Upper lobe of left lung (tissue), 6 donors: ENCODE results near the gene DAPK3. TPM values are rescaled to one million over a fixed set of nuclear protein-coding genes. Genes with fewer than 3 reads are reported as not detected.

Experiments used
- ATAC-seq, 2 donors: fragments of 200-7000 bp; cut with Tn5 transposase; one replicate each; pipeline ENCODE4 v1.9.1; 2022; ENCODE audit warnings: mild to moderate bottlenecking in 2 of 2, moderate library complexity in 2 of 2; ENCODE audit not compliant: low FRiP score in 2 of 2
- DNase-seq, 2 donors: peaks; one replicate each; pipeline ENCODE4 v3.0.0-alpha.2; 2019 to 2020
- H3K27ac ChIP-seq, 4 donors: fragments of 200-600 bp; sonication (generic); one replicate each; pipeline ENCODE4 v1.5.1; 2016 to 2019
- H3K27me3 ChIP-seq, 4 donors: fragments of 200-600 bp; sonication (generic); one replicate each; pipeline ENCODE4 v1.5.1; 2017 to 2019
- H3K36me3 ChIP-seq, 4 donors: fragments of 200-600 bp; sonication (generic); one replicate each; pipeline ENCODE4 v1.5.1; 2016 to 2019
- H3K4me1 ChIP-seq, 4 donors: fragments of 200-600 bp; sonication (generic); one replicate each; pipeline ENCODE4 v1.5.1; 2018 to 2019
- H3K4me3 ChIP-seq, 4 donors: fragments of 200-600 bp; sonication (generic); one replicate each; pipeline ENCODE4 v1.5.1; 2017 to 2019; ENCODE audit warnings: mild to moderate bottlenecking in 2 of 4, moderate library complexity in 1 of 4
- H3K9me3 ChIP-seq, 4 donors: fragments of 200-600 bp; sonication (generic); one replicate each; pipeline ENCODE4 v1.5.1; 2018 to 2019
- CTCF ChIP-seq, 6 experiments: fragments of 450-650 bp in 4 of 6; fragments of 200-600 bp in 2 of 6; sonication (generic) in 2 of 6; IDR thresholded peaks; one replicate each; pipeline ENCODE4 v1.5.1; 2016 to 2019; ENCODE audit warnings: antibody characterized with exemption in 6 of 6
- EP300 ChIP-seq, 4 donors: sonication (generic); formaldehyde crosslinking; IDR thresholded peaks; one replicate each; pipeline ENCODE4 v1.5.1; 2017; ENCODE audit warnings: antibody characterized with exemption in 4 of 4, control low read depth in 2 of 4
- POLR2A ChIP-seq, 4 donors: fragments of 450-650 bp; IDR thresholded peaks; one replicate each; pipeline ENCODE4 v1.5.1; 2016 to 2017; ENCODE audit warnings: antibody characterized with exemption in 4 of 4, mild to moderate bottlenecking in 2 of 4
- POLR2AphosphoS5 ChIP-seq, 2 donors: sonication (generic); formaldehyde crosslinking; IDR thresholded peaks; one replicate each; pipeline ENCODE4 v1.5.1; 2017; ENCODE audit warnings: antibody characterized with exemption in 2 of 2
- WGBS, 2 donors: methylation state at CpG; one replicate each; pipeline ENCODE4 v1.1.5; 2017 to 2018; 5-methylcytosine and 5-hydroxymethylcytosine counted together
- total RNA-seq, 6 donors: library from RNA; depleted of rRNA in 4 of 6; stranded (reverse); fragments of >200 nt in 4 of 6; gene quantifications; one replicate each; pipeline versions ENCODE4 v1.1.0 to v1.2.1, GENCODE V29; 2016 to 2021
- donor health status: DM: no; HTN: no; CAD: no; lungs with moderate emphysema.
- donor health status: DM: no; HTN: yes; CAD: no; lungs with severe emphysema.

DAPK3 gene
- total RNA-seq, 6 donors from 2014 or later: 54.3 to 107 (median 80.6) TPM

- H3K4me3 ChIP-seq: no peak overlapping the region
- H3K9me3 ChIP-seq: no peaks in the 10 kb centered on the region
- DNase-seq (no peak), ATAC-seq (peak in 1 of 2 donors; percentile 21)
- peaks cover 0 to 8% (median 2%) of the 10 kb centered on the region in 4 donors for H3K4me1 ChIP-seq
- TF ChIP-seq EP300 (IDR thresholded peaks at IDR 0.05): no peak
- no peak for TF ChIP-seq CTCF (IDR thresholded peaks at IDR 0.05)
- TF ChIP-seq POLR2AphosphoS5 (IDR thresholded peaks at IDR 0.05): no peak
- no peak for TF ChIP-seq POLR2A (IDR thresholded peaks at IDR 0.05)
- WGBS, 2 donors: 50 to 67% methylated on average over 6 to 8 of the region's 8 CpGs
- H3K27ac ChIP-seq: no peak overlapping the region
- H3K27me3 ChIP-seq: peaks cover 0 to 12% (median 7%) of the 10 kb centered on the region in 4 donors
- no peaks in the 10 kb centered on the region for H3K36me3 ChIP-seq
Measured at GRCh38 chr19:3931041-3931440, 39.9 kb downstream of the DAPK3 start.

- Histone ChIP-seq H3K27me3 (no peaks in the 10 kb centered on the region), H3K9me3 (peaks cover 0 to 14% (median 11%) of the 10 kb centered on the region in 4 donors), H3K36me3 (no peaks in the 10 kb centered on the region), H3K4me1 (no peaks in the 10 kb centered on the region), H3K27ac (no peak overlapping the region), H3K4me3 (no peak overlapping the region)
- no peak for TF ChIP-seq CTCF (IDR thresholded peaks at IDR 0.05)
- no peak for TF ChIP-seq POLR2A (IDR thresholded peaks at IDR 0.05)
- TF ChIP-seq EP300 (IDR thresholded peaks at IDR 0.05): no peak
- TF ChIP-seq POLR2AphosphoS5 (IDR thresholded peaks at IDR 0.05): no peak
- ATAC-seq: no peak
- DNase-seq: no peak
- WGBS, 2 donors: 69 to 83% methylated on average over 1 of the region's 1 CpG
Measured at GRCh38 chr19:3923912-3924311, 47.0 kb downstream of the DAPK3 start.

GRCh38 chr19:3923096-3923758 is 47.7 kb downstream of the DAPK3 start:
- Histone ChIP-seq H3K4me3 (no peak overlapping the region), H3K27ac (no peak overlapping the region), H3K36me3 (no peaks in the 10 kb centered on the region), H3K9me3 (peaks cover 0 to 14% (median 11%) of the 10 kb centered on the region in 4 donors), H3K4me1 (no peaks in the 10 kb centered on the region), H3K27me3 (no peaks in the 10 kb centered on the region)
- DNase-seq (no peak), ATAC-seq (no peak)
- no peak for TF ChIP-seq POLR2AphosphoS5 (IDR thresholded peaks at IDR 0.05)
- no peak for TF ChIP-seq POLR2A (IDR thresholded peaks at IDR 0.05)
- no peak for TF ChIP-seq EP300 (IDR thresholded peaks at IDR 0.05)

GRCh38 chr19:3919793-3920192 is 51.1 kb downstream of the DAPK3 start:
- H3K36me3 ChIP-seq: no peaks in the 10 kb centered on the region
- peaks cover 0 to 14% (median 11%) of the 10 kb centered on the region in 4 donors for H3K9me3 ChIP-seq
- no peak for TF ChIP-seq POLR2A (IDR thresholded peaks at IDR 0.05)
- no peak for TF ChIP-seq POLR2AphosphoS5 (IDR thresholded peaks at IDR 0.05)
- TF ChIP-seq CTCF (IDR thresholded peaks at IDR 0.05): no peak
- TF ChIP-seq EP300 (IDR thresholded peaks at IDR 0.05): no peak
- ATAC-seq (no peak), DNase-seq (no peak)
- no peaks in the 10 kb centered on the region for H3K4me1 ChIP-seq
- 97 to 98% methylated on average over 8 of the region's 8 CpGs for WGBS, 2 donors
- H3K27ac ChIP-seq: no peak overlapping the region
- H3K27me3 ChIP-seq: no peaks in the 10 kb centered on the region
- no peak overlapping the region for H3K4me3 ChIP-seq

- Histone ChIP-seq H3K4me3 (no peak overlapping the region), H3K4me1 (no peaks in the 10 kb centered on the region), H3K27ac (no peak overlapping the region), H3K9me3 (peaks cover 0 to 5% (median 0%) of the 10 kb centered on the region in 4 donors), H3K27me3 (no peaks in the 10 kb centered on the region), H3K36me3 (no peaks in the 10 kb centered on the region)
- no peak for ATAC-seq
- DNase-seq: no peak
- 92% methylated on average over 5 of the region's 5 CpGs for WGBS, 2 donors
- TF ChIP-seq CTCF (IDR thresholded peaks at IDR 0.05) (no peak), EP300 (IDR thresholded peaks at IDR 0.05) (no peak), POLR2AphosphoS5 (IDR thresholded peaks at IDR 0.05) (no peak), POLR2A (IDR thresholded peaks at IDR 0.05) (no peak)
Measured at GRCh38 chr19:3916033-3916432, 54.9 kb downstream of the DAPK3 start.
